Esophagus muscularis mucosa (tissue), 4 donors: ENCODE measurements around the gene FNDC7. TPM values are rescaled to one million over a fixed set of nuclear protein-coding genes. Genes with fewer than 3 reads are reported as not detected.
"Not testable (repeated sequence)": the region's sequence is repeated elsewhere in the genome, so short reads cannot be mapped to it uniquely, and the experiment has no call there.

Experiments
- DNase-seq: peaks from one replicate; pipeline ENCODE4 v3.0.0-alpha.2; 2017; ENCODE audit errors: extremely low spot score
- H3K27ac ChIP-seq, 4 donors: fragments of 200-600 bp; sonication (generic); replicated peaks in 1 of 4; 1 replicate in 3 of 4; 2 replicates in 1 of 4; pipeline ENCODE4 v1.5.1; 2016 to 2019; ENCODE audit warnings: mild to moderate bottlenecking in 1 of 4
- H3K27me3 ChIP-seq, 4 donors: fragments of 200-600 bp; sonication (generic); one replicate each; pipeline versions ENCODE4 v1.5.1 to v1.6.0; 2016 to 2019
- H3K36me3 ChIP-seq, 4 donors: fragments of 200-600 bp; sonication (generic); one replicate each; pipeline ENCODE4 v1.5.1; 2016 to 2019
- H3K4me1 ChIP-seq, 4 donors: fragments of 200-600 bp; sonication (generic); one replicate each; pipeline ENCODE4 v1.5.1; 2016 to 2019
- H3K4me3 ChIP-seq, 4 donors: fragments of 200-600 bp; sonication (generic); 1 replicate in 2 of 4; 2 replicates in 2 of 4; pipeline ENCODE4 v1.5.1; 2016 to 2019; ENCODE audit warnings: mild to moderate bottlenecking in 4 of 4, moderate library complexity in 1 of 4
- H3K9me3 ChIP-seq, 4 donors: fragments of 200-600 bp; sonication (generic); 1 replicate in 3 of 4; 2 replicates in 1 of 4; pipeline ENCODE4 v1.5.1; 2016 to 2019
- EP300 ChIP-seq: sonication (generic); formaldehyde crosslinking; IDR thresholded peaks from one replicate; pipeline ENCODE4 v1.6.1; 2017; ENCODE audit warnings: antibody characterized with exemption
- POLR2A ChIP-seq: fragments of 450-650 bp; IDR thresholded peaks from one replicate; pipeline ENCODE4 v1.6.1; 2017; ENCODE audit warnings: antibody characterized with exemption, moderate library complexity, mild to moderate bottlenecking, low read depth
- POLR2AphosphoS5 ChIP-seq, 2 donors: sonication (generic); formaldehyde crosslinking; IDR thresholded peaks; one replicate each; pipeline ENCODE4 v1.6.1; 2017; ENCODE audit warnings: antibody characterized with exemption in 2 of 2
- WGBS: methylation state at CpG from one replicate; pipeline ENCODE4 v1.1.5; 2018; 5-methylcytosine and 5-hydroxymethylcytosine counted together
- intact Hi-C: fragments of 100-400 bp; cut with DNase I; formaldehyde crosslinking; loops from one replicate; pipeline ENCODE4 v1.15.1; 2023
- total RNA-seq, 4 donors: library from RNA; depleted of rRNA; stranded (reverse); fragments of >200 nt; gene quantifications; one replicate each; pipeline versions ENCODE4 v1.1.0 to v1.2.1, GENCODE V29; 2016
- TF ChIP-seq, protein P1 (sequence below), 3 experiments: fragments of 200-600 bp in 2 of 3; fragments of 450-650 bp in 1 of 3; sonication (generic) in 2 of 3; IDR thresholded peaks; one replicate each; pipeline ENCODE4 v1.5.1; 2017 to 2019; ENCODE audit warnings: antibody characterized with exemption in 3 of 3, mild to moderate bottlenecking in 2 of 3, moderate library complexity in 1 of 3

Gene FNDC7
- total RNA-seq, 4 donors from 2014 or later = not detected

GRCh38 chr1:108701176-108701849 lies 11.4 kb upstream of the FNDC7 start:
- no peaks in the 10 kb centered on the region for H3K27me3 ChIP-seq
- intact Hi-C loops = no loop called here
- no peak for TF ChIP-seq EP300
- TF ChIP-seq POLR2A = no peak
- no peak for TF ChIP-seq POLR2AphosphoS5 (IDR thresholded peaks at IDR 0.05)
- TF ChIP-seq, protein P1, sequence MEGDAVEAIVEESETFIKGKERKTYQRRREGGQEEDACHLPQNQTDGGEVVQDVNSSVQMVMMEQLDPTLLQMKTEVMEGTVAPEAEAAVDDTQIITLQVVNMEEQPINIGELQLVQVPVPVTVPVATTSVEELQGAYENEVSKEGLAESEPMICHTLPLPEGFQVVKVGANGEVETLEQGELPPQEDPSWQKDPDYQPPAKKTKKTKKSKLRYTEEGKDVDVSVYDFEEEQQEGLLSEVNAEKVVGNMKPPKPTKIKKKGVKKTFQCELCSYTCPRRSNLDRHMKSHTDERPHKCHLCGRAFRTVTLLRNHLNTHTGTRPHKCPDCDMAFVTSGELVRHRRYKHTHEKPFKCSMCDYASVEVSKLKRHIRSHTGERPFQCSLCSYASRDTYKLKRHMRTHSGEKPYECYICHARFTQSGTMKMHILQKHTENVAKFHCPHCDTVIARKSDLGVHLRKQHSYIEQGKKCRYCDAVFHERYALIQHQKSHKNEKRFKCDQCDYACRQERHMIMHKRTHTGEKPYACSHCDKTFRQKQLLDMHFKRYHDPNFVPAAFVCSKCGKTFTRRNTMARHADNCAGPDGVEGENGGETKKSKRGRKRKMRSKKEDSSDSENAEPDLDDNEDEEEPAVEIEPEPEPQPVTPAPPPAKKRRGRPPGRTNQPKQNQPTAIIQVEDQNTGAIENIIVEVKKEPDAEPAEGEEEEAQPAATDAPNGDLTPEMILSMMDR (IDR thresholded peaks at IDR 0.05) = no peak
- H3K9me3 ChIP-seq = no peaks in the 10 kb centered on the region
- 79% methylated on average over 5 of the region's 5 CpGs for WGBS
- H3K4me3 ChIP-seq = no peak overlapping the region
- H3K4me1 ChIP-seq = peaks cover 0 to 13% (median 11%) of the 10 kb centered on the region in 4 donors
- DNase-seq = no peak
- H3K27ac ChIP-seq = no peak overlapping the region
- peaks cover 34 to 61% (median 54%) of the 10 kb centered on the region in 4 donors for H3K36me3 ChIP-seq

DNA sequence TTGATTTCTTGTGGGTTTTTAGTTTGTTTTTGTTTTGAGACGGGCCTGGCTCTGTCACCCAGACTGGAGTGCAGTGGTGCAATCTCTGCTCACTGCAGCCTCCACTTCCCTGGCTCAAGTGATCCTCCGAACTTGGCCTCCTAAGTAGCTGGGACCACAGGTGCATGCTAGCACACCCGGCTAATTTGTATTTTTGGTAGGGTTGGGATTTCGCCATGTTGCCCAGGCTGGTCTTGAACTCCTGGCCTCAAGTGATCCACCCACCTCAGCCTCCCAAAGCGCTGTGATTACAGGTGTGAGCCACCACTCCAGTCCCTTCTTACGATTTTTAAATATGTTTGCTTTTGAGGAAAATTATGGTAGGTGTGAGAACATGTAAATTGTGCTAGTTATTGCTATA lies 10.6 kb upstream of the FNDC7 start:
- peaks cover 34 to 53% (median 48%) of the 10 kb centered on the region in 4 donors for H3K36me3 ChIP-seq
- H3K4me3 ChIP-seq, H3K9me3 ChIP-seq, H3K27ac ChIP-seq, intact Hi-C loops, DNase-seq, H3K27me3 ChIP-seq: not testable (repeated sequence)
- peaks cover 0 to 13% (median 11%) of the 10 kb centered on the region in 4 donors for H3K4me1 ChIP-seq
- 94% methylated on average over 6 of the region's 6 CpGs for WGBS

- DNase-seq = no peak
- 79% methylated on average over 6 of the region's 6 CpGs for WGBS
- no peak overlapping the region for H3K27ac ChIP-seq
- TF ChIP-seq POLR2AphosphoS5 (IDR thresholded peaks at IDR 0.05) (no peak), POLR2A (no peak), EP300 (no peak)
- TF ChIP-seq, protein P1 (IDR thresholded peaks at IDR 0.05) = no peak
- H3K36me3 ChIP-seq = peaks cover 21 to 35% (median 30%) of the 10 kb centered on the region in 4 donors
- no peak overlapping the region for H3K4me3 ChIP-seq
- intact Hi-C loops = no loop called here
- no peaks in the 10 kb centered on the region for H3K9me3 ChIP-seq
- no peaks in the 10 kb centered on the region for H3K27me3 ChIP-seq
- H3K4me1 ChIP-seq = peaks cover 0 to 13% (median 11%) of the 10 kb centered on the region in 4 donors
These were observed 8.8 kb upstream of the FNDC7 start for GRCh38 chr1:108703939-108704338.

DNA sequence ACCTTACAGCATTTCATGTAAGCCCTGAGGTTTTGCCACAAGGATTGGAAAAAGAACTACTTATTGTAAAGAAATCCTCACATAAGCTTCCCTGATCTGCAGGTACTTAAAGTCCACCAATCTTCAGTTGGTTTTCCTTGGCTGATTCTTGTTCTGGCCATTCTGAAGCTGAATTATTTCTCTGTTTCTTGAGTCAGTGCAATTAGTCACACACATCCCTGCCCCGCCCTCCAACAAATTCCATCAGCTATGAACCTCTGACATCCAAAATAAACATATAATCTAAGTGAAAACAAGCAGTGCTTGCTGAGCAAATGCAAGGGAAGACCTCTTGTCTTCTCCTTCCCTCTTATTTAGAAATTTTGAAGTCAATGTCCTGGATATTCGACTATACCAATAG lies 8.2 kb upstream of the FNDC7 start:
- intact Hi-C loops = no loop called here
- no peak for DNase-seq
- TF ChIP-seq, protein P1 (IDR thresholded peaks at IDR 0.05) = no peak
- no peak for TF ChIP-seq POLR2AphosphoS5 (IDR thresholded peaks at IDR 0.05)
- no peak for TF ChIP-seq POLR2A
- TF ChIP-seq EP300 = no peak
- WGBS = 57% methylated on average over 2 of the region's 2 CpGs
- peaks cover 0 to 13% (median 11%) of the 10 kb centered on the region in 4 donors for H3K4me1 ChIP-seq
- H3K9me3 ChIP-seq = no peaks in the 10 kb centered on the region
- no peaks in the 10 kb centered on the region for H3K27me3 ChIP-seq
- H3K36me3 ChIP-seq = peaks cover 15 to 29% (median 25%) of the 10 kb centered on the region in 4 donors
- no peak overlapping the region for H3K27ac ChIP-seq
- H3K4me3 ChIP-seq = no peak overlapping the region

GRCh38 chr1:108706643-108707042 lies 6.1 kb upstream of the FNDC7 start:
- intact Hi-C loops = no loop called here
- no peaks in the 10 kb centered on the region for H3K9me3 ChIP-seq
- no peak for DNase-seq
- TF ChIP-seq EP300 = no peak
- TF ChIP-seq, protein P1 (IDR thresholded peaks at IDR 0.05) = no peak
- no peak for TF ChIP-seq POLR2AphosphoS5 (IDR thresholded peaks at IDR 0.05)
- no peak overlapping the region for H3K27ac ChIP-seq
- peaks cover 0 to 8% (median 5%) of the 10 kb centered on the region in 4 donors for H3K36me3 ChIP-seq
- WGBS = 93% methylated on average over 3 of the region's 3 CpGs
- no peaks in the 10 kb centered on the region for H3K27me3 ChIP-seq
- peaks cover 0 to 13% (median 11%) of the 10 kb centered on the region in 4 donors for H3K4me1 ChIP-seq
- H3K4me3 ChIP-seq = no peak overlapping the region
